Measurements from ENCODE around the gene SETX. TPM values are rescaled to one million over a fixed set of nuclear protein-coding genes. Genes with fewer than 3 reads are reported as not detected.

SETX gene
- total RNA-seq, 1 experiment from 2014 or later: 44.3 TPM

DNA sequence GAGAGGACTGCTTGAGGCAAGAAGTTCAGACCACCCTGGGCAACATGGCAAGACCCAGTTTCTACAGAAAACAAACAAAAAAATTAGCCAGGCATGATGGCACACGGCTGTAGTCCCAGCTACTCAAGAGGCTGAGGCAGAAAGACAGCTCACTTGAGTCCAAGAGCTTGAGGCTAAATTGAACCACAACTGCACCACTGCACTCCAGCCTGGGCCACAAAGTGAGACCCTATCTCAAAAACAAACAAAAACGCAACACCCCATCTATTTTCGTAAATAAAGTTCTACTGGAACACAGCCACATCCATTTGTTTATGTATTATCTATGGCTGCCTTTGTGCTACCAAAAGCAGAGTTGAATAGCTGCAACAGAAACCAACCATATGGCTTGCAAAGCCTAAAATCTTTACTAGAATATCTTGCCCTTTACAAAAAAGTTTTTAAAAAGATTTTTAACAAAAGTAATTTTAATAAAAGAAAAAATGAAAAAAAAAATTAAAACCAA, 67.5 kb downstream of the SETX start:
- no peak overlapping the region for H2AK5ac ChIP-seq (ENCODE audit: insufficient read length, low read length)
- H4K91ac ChIP-seq (ENCODE audit: insufficient read length, low read depth, low read length): no peak overlapping the region
- no peaks in the 10 kb centered on the region for H3K23me2 ChIP-seq (ENCODE audit: insufficient read length, low read depth, low read length, poor library complexity, severe bottlenecking)
- Mint-ChIP-seq H3K4me1 (no peaks in the 10 kb centered on the region), H3K27ac (no peak overlapping the region), H3K36me3 (ENCODE audit: insufficient read depth in 1 of 3, low read depth in 3 of 3) (peaks cover 28 to 68% (median 48%) of the 10 kb centered on the region in 3 experiments; a peak in 6 of 7 replicates), H3K27me3 (ENCODE audit: low read depth) (no peaks in the 10 kb centered on the region; the same call in 1 of the 2 replicates), H3K4me3 (no peak overlapping the region), H3K9me3 (no peaks in the 10 kb centered on the region)
- no peak overlapping the region for H3K18ac ChIP-seq (ENCODE audit: insufficient read length, low read depth, low read length)
- no peaks in the 10 kb centered on the region for H3K79me2 ChIP-seq (ENCODE audit: insufficient read depth, low read length)
- no peak overlapping the region for H2BK20ac ChIP-seq (ENCODE audit: low read depth, low read length, poor library complexity, severe bottlenecking)
- H3K14ac ChIP-seq (ENCODE audit: insufficient read depth, low read length): no peak overlapping the region
- H2BK5ac ChIP-seq (ENCODE audit: insufficient read length, low read length): no peak overlapping the region
- whole genome bisulfite sequencing (ENCODE audit: extremely low coverage, insufficient read length, low lambda C conversion rate): no CpG with 5 or more reads among the region's 3 CpGs
- H2BK120ac ChIP-seq (ENCODE audit: low read depth, low read length, poor library complexity, severe bottlenecking): no peak overlapping the region
- no peak overlapping the region for H3T11ph ChIP-seq (ENCODE audit: low read length)
- no peak overlapping the region for H3K4ac ChIP-seq (ENCODE audit: low read depth, low read length)
- no peak overlapping the region for H3K4me2 ChIP-seq (ENCODE audit: insufficient read depth, insufficient read length, low read length)
- H3K9me3 ChIP-seq (ENCODE audit: control insufficient read depth, low read depth, low read length): no peaks in the 10 kb centered on the region
- no peak overlapping the region for H3K9ac ChIP-seq (ENCODE audit: extremely low read depth, insufficient read length, low read length)
- no peak overlapping the region for H3K56ac ChIP-seq (ENCODE audit: insufficient read length, low read depth, low read length)
- H2AFZ ChIP-seq (ENCODE audit: low read length): no peak overlapping the region
- no peaks in the 10 kb centered on the region for H3K4me1 ChIP-seq (ENCODE audit: insufficient read depth, low read length)
- H4K5ac ChIP-seq (ENCODE audit: insufficient read length, low read depth, low read length): no peak overlapping the region
- no peak overlapping the region for H3K27ac ChIP-seq (ENCODE audit: insufficient read length, low read depth, low read length)
- no peak overlapping the region for H4K8ac ChIP-seq (replicated peaks; ENCODE audit: insufficient read length, low read depth, low read length)
- H3K79me1 ChIP-seq (ENCODE audit: insufficient read depth, low read depth, low read length, poor library complexity, severe bottlenecking): no peaks in the 10 kb centered on the region
- TF ChIP-seq, protein P1, sequence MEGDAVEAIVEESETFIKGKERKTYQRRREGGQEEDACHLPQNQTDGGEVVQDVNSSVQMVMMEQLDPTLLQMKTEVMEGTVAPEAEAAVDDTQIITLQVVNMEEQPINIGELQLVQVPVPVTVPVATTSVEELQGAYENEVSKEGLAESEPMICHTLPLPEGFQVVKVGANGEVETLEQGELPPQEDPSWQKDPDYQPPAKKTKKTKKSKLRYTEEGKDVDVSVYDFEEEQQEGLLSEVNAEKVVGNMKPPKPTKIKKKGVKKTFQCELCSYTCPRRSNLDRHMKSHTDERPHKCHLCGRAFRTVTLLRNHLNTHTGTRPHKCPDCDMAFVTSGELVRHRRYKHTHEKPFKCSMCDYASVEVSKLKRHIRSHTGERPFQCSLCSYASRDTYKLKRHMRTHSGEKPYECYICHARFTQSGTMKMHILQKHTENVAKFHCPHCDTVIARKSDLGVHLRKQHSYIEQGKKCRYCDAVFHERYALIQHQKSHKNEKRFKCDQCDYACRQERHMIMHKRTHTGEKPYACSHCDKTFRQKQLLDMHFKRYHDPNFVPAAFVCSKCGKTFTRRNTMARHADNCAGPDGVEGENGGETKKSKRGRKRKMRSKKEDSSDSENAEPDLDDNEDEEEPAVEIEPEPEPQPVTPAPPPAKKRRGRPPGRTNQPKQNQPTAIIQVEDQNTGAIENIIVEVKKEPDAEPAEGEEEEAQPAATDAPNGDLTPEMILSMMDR (conservative IDR thresholded peaks at IDR 0.05): no peak
- H3K27me3 ChIP-seq (ENCODE audit: insufficient read depth, low read length): no peaks in the 10 kb centered on the region
- H2BK15ac ChIP-seq (ENCODE audit: low read depth, low read length): no peak overlapping the region
- H2BK12ac ChIP-seq (ENCODE audit: insufficient read length, low read depth, low read length): no peak overlapping the region
- no peaks in the 10 kb centered on the region for H4K20me1 ChIP-seq (ENCODE audit: control insufficient read depth, insufficient read depth, insufficient read length)
- DNase-seq: no peak
- no peak overlapping the region for H3K23ac ChIP-seq (ENCODE audit: insufficient read length, low read depth, low read length)
